T-helper 1 cell treated with Interleukin-12 subunit alpha and Interleukin-12 subunit beta and Interleukin-4 antibody, amounts not matched to agents 30 μg/mL and 1 μg/mL, for 36 hours (primary cell): ENCODE measurements around the gene TCFL5.

Experiments used
- H3K27ac Mint-ChIP-seq: one replicate; pipeline ENCODE4 v1.8.0; 2021; ENCODE audit warnings: mild to moderate bottlenecking, mixed read lengths
- H3K27me3 Mint-ChIP-seq: one replicate; pipeline ENCODE4 v1.8.0; 2021; ENCODE audit warnings: low read depth, mixed read lengths
- H3K36me3 Mint-ChIP-seq: one replicate; pipeline ENCODE4 v1.8.0; 2021; ENCODE audit warnings: low read depth, mixed read lengths
- H3K4me1 Mint-ChIP-seq: one replicate; pipeline ENCODE4 v1.8.0; 2021; ENCODE audit warnings: low read depth, mixed read lengths
- H3K4me3 Mint-ChIP-seq: one replicate; pipeline ENCODE4 v1.8.0; 2021; ENCODE audit warnings: mild to moderate bottlenecking, moderate library complexity, mixed read lengths
- H3K9me3 Mint-ChIP-seq: one replicate; pipeline ENCODE4 v1.8.0; 2021; ENCODE audit warnings: mixed read lengths

TCFL5 gene

DNA sequence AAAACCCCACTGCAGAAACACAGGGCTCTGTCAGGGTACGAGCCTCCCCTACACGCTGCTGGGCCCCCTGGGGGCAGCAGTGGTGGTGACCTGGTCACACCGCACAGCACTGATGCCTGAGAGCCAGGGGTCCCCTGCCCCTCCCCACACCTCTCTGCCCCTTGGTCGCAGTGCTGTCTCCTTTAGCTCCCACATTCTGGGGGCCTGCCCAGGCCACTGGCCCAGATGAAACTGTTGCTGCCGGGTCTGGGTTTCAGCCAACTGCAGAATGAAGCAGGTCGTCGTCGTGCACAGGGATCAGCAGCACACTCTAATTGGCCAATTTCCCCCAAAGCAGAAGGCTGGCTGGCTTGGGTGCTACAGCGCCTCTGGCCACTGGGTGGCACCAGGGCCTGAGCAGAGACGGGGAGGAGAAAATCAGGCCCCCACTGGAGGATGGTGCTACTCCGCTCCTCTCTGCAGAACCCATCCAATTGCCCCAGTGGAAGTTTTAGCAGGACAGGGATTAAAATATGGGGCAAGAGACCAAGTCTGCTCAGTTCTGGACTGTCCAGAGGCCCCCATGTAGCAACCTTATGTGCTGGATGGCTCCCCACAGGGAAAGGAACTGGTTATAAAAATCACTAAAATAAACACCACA, 38.5 kb upstream of the TCFL5 start:
- Mint-ChIP-seq H3K4me1 (peaks cover 34% of the 10 kb centered on the region), H3K4me3 (peak overlapping the region; percentile 48), H3K27ac (peak overlapping the region; percentile 74), H3K9me3 (no peaks in the 10 kb centered on the region), H3K36me3 (peaks cover 37% of the 10 kb centered on the region), H3K27me3 (no peaks in the 10 kb centered on the region)

DNA sequence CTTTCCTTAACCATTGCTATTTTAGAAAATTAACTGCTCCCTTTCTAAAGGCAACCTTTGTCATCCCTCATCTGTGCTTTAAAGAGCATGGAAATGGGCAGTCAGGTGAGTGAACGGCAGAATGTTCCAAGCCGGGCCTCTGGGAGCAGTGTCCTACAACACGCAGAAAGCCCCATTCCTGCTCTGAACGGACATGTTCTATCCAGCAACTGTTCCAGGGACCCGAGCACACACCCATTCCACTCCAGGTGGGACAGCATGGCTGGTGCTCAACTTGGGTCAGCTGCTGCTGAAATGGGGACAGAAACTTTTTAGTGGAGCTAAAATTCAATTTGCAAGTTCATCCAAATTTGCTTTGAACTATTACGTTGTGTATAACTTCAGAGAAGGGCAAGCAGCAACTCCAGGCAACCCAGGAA, 38.0 kb upstream of the TCFL5 start:
- peaks cover 34% of the 10 kb centered on the region for H3K4me1 Mint-ChIP-seq
- no peaks in the 10 kb centered on the region for H3K9me3 Mint-ChIP-seq
- H3K36me3 Mint-ChIP-seq, result peaks cover 37% of the 10 kb centered on the region
- H3K27me3 Mint-ChIP-seq, result no peaks in the 10 kb centered on the region
- H3K4me3 Mint-ChIP-seq, result no peak overlapping the region
- H3K27ac Mint-ChIP-seq, result no peak overlapping the region

DNA sequence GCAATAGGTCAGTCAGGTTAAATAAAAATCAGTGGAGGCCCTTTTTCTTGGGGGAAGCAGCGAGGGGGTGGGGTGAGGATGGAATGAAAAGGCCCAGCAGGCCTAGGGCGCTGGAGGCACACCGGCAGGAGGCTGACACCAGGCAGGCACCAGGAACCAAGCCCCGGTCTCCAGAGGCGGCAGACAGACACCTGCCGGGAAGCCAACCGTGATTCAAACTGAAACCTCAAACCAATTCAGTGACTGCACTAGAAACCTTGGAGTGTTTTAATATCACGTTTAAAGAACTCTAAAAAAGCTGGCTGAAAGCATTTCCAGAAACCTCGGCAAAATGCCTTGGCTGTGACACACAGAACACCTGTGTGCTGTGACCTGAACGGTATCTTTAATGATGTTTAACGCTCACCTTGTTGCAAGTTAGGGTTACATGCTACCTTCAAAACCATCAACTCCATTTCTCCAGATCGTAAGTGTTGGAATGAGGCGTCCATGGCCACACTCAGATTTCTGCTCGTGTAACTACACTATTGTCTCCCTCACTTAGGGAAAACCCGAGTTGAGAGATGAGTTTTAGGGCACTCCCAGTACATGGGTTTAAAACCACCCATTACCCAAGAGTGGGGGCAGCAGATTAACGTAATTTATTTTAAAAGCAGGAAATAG, 37.5 kb upstream of the TCFL5 start:
- H3K36me3 Mint-ChIP-seq, result peaks cover 38% of the 10 kb centered on the region
- no peaks in the 10 kb centered on the region for H3K27me3 Mint-ChIP-seq
- H3K9me3 Mint-ChIP-seq, result no peaks in the 10 kb centered on the region
- H3K4me3 Mint-ChIP-seq, result peak overlapping the region; percentile 73
- peak overlapping the region; percentile 83 for H3K27ac Mint-ChIP-seq
- H3K4me1 Mint-ChIP-seq, result peaks cover 34% of the 10 kb centered on the region

DNA sequence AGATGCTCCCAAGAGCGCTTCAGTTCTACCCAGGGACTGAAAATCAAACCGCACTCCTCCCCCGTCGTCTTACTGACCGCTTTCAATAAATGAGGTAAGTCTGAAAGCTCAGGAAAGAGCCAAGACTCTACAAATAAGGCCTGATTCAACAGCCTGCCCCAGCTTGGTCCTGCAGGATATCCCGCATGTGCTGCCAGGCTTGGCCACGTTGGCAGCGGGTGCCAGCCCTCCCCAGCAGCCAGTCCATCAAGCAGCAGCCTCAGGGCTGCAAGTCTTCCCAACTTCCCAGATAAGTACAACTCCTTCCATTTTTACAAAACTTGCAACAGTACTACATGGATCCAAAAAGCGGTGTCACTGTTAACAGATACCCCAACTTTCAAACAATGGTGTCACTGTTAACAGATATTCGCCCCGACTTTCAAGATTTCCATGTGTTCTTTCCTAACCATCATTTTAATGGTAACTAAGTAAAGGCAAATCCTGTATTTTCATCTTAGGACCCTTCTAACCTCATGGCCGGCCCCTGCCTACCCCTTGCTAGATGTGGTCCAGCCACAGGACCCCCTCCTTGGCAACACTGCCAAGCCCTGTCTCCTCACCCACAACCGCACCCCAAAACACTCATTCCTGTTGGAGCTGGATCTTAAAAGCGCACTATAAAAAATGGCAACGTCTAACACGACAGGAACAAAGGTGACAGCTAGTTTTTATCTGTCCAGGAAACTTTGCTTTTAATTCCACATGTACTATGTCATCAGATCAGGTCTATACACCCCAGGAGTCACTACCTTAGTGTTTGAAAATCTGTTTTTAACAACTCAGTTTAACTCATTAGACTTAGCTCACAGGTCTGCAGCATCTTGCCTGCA, 36.7 kb upstream of the TCFL5 start:
- no peaks in the 10 kb centered on the region for H3K27me3 Mint-ChIP-seq
- H3K9me3 Mint-ChIP-seq, result no peaks in the 10 kb centered on the region
- H3K27ac Mint-ChIP-seq, result peak overlapping the region; percentile 83
- peaks cover 42% of the 10 kb centered on the region for H3K36me3 Mint-ChIP-seq
- peak overlapping the region; percentile 2 for H3K4me3 Mint-ChIP-seq
- H3K4me1 Mint-ChIP-seq, result peaks cover 34% of the 10 kb centered on the region

DNA sequence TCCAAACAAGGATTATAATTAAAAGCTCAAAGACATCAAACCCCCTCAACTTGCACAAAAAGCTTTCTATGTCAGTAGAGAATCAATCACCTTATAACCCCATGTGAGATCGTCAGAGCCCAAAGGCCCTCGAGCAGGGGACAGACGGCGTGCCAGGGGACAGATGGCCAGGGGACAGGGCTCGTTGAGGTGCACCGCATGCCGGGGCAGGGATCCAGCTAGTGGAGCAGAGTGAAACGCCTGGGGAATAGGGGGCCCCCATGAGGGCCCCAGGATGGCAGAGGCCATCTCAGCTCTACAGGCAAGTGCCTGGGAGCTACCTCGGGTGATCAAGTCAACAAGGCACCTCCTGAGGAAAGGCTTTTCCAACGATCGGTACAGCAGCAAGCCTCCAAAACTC, 36.0 kb upstream of the TCFL5 start:
- H3K36me3 Mint-ChIP-seq, result peaks cover 46% of the 10 kb centered on the region
- H3K27me3 Mint-ChIP-seq, result no peaks in the 10 kb centered on the region
- H3K27ac Mint-ChIP-seq, result no peak overlapping the region
- no peak overlapping the region for H3K4me3 Mint-ChIP-seq
- H3K9me3 Mint-ChIP-seq, result no peaks in the 10 kb centered on the region
- H3K4me1 Mint-ChIP-seq, result peaks cover 38% of the 10 kb centered on the region

DNA sequence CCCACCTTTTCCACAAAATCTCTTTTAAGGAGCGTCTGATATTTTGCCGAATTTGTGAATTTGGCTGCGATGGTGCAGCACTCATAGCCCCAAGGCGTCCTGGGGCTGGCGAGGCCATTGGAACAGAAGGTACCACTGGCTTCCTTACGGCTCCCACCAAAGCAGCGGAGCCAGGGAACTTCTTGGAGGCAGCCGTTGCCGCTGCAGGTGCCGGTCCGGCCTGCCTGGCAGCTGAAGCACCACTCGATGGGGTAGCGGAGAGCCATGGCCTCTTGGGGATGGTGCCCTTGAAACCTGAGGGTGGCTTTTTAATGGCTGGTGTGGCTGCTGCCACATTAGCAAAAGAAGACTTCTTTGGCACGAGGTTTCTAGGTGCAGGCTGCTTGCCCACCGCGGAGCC, 34.9 kb upstream of the TCFL5 start:
- Mint-ChIP-seq H3K36me3 (peaks cover 47% of the 10 kb centered on the region), H3K4me3 (no peak overlapping the region), H3K9me3 (no peaks in the 10 kb centered on the region), H3K27me3 (no peaks in the 10 kb centered on the region), H3K27ac (no peak overlapping the region), H3K4me1 (peaks cover 47% of the 10 kb centered on the region)

DNA sequence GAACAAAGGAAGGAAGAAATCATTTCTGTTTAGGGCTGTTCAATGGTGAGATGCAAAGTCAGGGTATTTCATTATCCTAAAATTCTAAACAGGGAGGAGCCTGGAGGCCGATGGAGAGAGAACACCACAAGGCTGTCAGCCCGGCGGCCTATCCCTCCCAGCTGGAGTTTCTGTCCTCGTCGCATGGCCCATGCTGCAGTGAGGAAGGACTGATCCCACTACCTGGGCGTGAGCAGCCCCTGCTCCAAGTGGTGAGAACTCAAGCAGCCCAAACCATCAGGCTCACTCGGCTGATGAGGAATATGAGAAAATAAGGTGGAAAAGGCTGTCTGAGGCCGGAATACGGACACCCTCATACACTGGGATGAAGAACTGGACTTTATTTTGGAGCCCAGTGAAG, 33.9 kb upstream of the TCFL5 start:
- Mint-ChIP-seq H3K9me3 (no peaks in the 10 kb centered on the region), H3K27ac (no peak overlapping the region), H3K27me3 (no peaks in the 10 kb centered on the region), H3K4me3 (no peak overlapping the region), H3K4me1 (peaks cover 46% of the 10 kb centered on the region), H3K36me3 (peaks cover 53% of the 10 kb centered on the region)

DNA sequence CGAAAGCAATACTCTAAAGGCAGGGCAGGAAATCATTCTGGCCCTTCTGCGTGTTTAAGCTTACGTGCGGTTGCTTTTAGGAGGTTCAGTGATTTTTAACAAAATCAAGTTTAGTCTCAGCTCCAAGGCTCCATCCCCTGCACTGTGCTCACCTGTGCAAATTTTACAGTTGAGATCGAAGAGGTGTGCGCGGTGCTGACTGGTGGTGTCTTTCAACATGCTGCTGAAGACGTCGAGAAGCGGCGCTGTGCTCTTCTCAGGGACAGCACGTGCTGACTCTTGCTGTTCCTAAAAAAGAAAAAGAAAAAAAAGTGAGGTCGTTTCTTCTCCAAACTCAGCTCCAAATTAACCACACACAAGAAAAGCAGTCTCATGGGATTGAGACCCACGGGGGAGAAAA, 32.6 kb upstream of the TCFL5 start:
- Mint-ChIP-seq H3K4me1 (peaks cover 37% of the 10 kb centered on the region), H3K27me3 (no peaks in the 10 kb centered on the region), H3K27ac (peak overlapping the region; percentile 20), H3K9me3 (no peaks in the 10 kb centered on the region), H3K36me3 (peaks cover 58% of the 10 kb centered on the region), H3K4me3 (no peak overlapping the region)

DNA sequence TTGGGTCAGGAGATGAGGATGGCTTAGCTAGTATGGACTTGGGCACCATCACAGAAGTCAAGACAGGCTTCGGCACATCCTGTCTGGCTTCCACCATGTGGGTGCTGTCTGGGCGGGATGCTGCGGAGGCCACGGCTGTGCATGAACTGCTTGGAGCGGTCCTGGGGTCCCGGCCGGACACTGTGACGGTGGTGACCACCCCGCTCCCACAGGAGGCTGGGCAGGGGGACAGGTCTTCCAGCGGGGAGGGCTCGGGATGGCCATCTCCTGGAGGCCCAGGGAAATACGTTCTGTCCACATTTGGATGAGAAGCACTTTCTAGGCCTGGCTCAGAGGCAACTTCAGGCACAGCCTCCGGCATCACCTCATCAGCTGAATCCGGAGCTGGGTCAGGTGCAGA, 32.1 kb upstream of the TCFL5 start:
- no peaks in the 10 kb centered on the region for H3K27me3 Mint-ChIP-seq
- peaks cover 58% of the 10 kb centered on the region for H3K36me3 Mint-ChIP-seq

DNA sequence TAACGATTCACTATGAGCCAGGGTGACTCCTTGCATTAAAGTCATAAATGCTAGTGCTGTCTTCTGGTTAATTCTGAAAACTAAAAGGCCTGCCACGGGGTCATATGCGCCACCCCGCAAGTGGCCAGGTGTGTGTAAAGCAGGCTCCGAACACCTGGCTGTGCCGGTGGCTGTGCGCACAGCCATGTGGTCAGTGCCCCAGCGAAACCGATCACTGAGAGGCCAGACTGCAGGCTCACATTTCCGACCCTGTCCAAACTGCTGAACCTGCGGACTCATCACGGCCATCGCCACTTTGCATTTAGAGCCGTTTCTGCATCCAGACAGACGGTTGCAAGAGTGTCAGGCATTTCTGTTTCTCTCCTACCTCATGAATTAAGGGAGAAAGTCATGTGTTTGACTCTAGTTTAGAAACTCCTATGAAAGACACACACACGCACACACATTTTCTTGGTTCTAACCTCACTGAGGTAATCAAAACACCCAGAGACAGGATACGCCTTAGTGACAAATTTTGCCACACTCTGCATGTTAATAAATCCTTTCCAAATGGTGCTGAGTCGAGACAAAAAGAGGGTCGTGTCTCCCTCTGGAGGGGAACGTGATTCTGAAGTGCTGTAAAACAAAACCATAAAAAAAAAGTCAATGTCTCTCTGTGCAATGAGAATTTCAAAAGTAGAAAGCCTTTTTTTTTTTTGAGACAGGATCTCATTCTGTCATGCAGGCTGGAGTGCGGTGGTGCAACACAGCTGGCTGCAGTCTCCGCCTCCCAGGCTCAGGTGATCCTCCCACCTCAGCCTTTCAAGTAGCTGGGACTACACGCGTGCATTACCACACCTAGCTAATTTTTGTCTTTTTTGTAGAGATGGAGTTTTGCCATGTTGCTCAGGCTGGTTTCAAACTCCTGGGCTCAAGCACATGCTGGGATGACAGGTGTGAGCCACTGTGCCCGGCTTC, 31.0 kb upstream of the TCFL5 start:
- Mint-ChIP-seq H3K36me3 (peaks cover 57% of the 10 kb centered on the region), H3K27me3 (no peaks in the 10 kb centered on the region), H3K4me1 (peaks cover 24% of the 10 kb centered on the region), H3K9me3 (no peaks in the 10 kb centered on the region), H3K4me3 (no peak overlapping the region), H3K27ac (peak overlapping the region; percentile 64)

More for the DNA sequence above, 32.1 kb upstream of the TCFL5 start:
- no peak overlapping the region for H3K27ac Mint-ChIP-seq
- H3K9me3 Mint-ChIP-seq, result no peaks in the 10 kb centered on the region
- peaks cover 32% of the 10 kb centered on the region for H3K4me1 Mint-ChIP-seq
- H3K4me3 Mint-ChIP-seq, result no peak overlapping the region

DNA sequence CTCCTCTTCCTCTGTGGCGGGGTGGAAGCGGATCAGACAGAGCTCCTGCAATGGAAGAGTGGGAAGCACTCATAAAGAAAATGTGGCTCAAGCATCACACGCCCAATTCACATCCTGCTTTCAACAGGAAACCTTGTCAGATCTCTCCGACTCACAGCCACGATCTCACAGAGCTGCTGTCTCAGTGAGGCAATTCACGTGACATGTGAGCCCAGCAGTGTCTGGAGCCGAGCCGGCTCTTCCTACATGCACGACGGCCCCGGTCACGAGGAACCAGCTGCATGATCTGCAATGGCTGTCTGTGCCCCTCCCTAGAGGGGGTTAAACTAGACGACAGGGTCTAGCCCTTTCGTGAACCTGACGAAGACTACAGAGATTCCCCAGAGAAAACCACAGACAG, 29.5 kb upstream of the TCFL5 start:
- peak overlapping the region; percentile 71 for H3K27ac Mint-ChIP-seq

DNA sequence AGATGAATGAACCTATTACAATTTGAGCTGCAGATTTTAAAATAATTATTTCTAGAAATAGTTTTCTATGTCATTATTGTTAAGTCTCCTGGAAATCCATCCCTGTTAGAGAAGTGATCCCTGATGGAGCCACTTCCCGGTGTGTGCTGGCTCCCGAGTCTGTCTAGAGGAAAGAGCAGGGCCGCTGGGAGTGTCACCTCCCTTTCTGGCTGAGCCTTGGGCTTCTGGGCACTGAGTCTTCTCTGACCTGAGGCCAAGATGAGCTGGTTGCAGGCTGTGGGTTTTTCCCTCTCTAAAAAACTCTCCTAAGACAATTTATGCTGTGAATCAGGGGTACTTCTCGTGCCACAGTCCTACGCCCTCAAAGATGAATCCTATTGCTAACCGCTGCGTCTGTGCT, 28.8 kb upstream of the TCFL5 start:
- H3K36me3 Mint-ChIP-seq, result peaks cover 55% of the 10 kb centered on the region
- peaks cover 24% of the 10 kb centered on the region for H3K4me1 Mint-ChIP-seq
- H3K9me3 Mint-ChIP-seq, result no peaks in the 10 kb centered on the region
- no peaks in the 10 kb centered on the region for H3K27me3 Mint-ChIP-seq
- no peak overlapping the region for H3K4me3 Mint-ChIP-seq
- H3K27ac Mint-ChIP-seq, result peak overlapping the region; percentile 71

More for the DNA sequence above, 29.5 kb upstream of the TCFL5 start:
- Mint-ChIP-seq H3K27me3 (no peaks in the 10 kb centered on the region), H3K4me3 (no peak overlapping the region), H3K4me1 (peaks cover 24% of the 10 kb centered on the region), H3K36me3 (peaks cover 60% of the 10 kb centered on the region), H3K9me3 (no peaks in the 10 kb centered on the region)

DNA sequence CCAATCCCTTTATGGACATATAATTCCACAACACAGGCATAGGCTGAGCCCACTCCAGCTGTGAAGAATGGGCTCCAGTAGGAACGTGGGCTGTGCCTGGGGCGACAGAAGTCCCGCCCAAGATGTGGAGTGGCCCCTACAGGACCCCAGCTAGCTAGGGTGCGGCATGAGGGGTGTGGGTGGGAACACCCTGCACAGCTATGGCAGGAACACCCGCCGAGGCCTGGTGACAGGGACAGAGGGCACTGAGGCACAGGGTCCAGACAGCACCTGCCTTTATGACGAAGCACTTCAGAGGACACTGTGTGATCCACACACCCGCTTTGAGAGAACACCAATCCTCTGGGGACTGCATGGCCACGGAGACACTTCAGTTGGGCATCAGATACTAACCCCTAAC, 28.2 kb upstream of the TCFL5 start:
- no peak overlapping the region for H3K27ac Mint-ChIP-seq

DNA sequence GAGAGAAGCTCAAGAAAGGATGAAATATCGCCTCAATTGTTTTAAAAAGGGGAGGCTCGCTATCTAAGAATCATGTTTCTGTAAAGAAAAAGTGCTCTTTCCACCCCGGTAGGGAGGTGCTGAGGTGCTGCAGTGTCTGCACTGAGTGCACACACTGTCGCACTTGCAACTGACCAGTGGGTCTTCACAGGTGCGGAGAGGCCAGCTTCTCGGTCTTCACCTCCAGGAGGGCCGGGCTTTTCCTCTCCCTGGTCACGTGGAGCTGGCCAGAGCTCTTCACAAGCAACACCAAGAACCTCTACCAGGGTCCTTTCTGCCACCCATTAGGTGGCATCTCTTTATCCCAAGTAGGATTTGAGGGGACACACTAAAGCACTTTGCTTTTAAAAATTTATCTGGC, 27.8 kb upstream of the TCFL5 start:
- no peak overlapping the region for H3K4me3 Mint-ChIP-seq
- no peaks in the 10 kb centered on the region for H3K27me3 Mint-ChIP-seq
- peaks cover 49% of the 10 kb centered on the region for H3K36me3 Mint-ChIP-seq
- peaks cover 24% of the 10 kb centered on the region for H3K4me1 Mint-ChIP-seq
- no peak overlapping the region for H3K27ac Mint-ChIP-seq
- H3K9me3 Mint-ChIP-seq, result no peaks in the 10 kb centered on the region

More for the DNA sequence above, 28.2 kb upstream of the TCFL5 start:
- H3K36me3 Mint-ChIP-seq, result peaks cover 52% of the 10 kb centered on the region
- no peak overlapping the region for H3K4me3 Mint-ChIP-seq
- H3K9me3 Mint-ChIP-seq, result no peaks in the 10 kb centered on the region
- peaks cover 24% of the 10 kb centered on the region for H3K4me1 Mint-ChIP-seq
- H3K27me3 Mint-ChIP-seq, result no peaks in the 10 kb centered on the region
